Erythroblast (primary cell): ENCODE data around the gene MTFR1L.

Experiments used
- GATA1 ChIP-seq: IDR thresholded peaks from 2 replicates; pipeline ENCODE4 v1.6.1; 2011; ENCODE audit warnings: low read depth, mild to moderate bottlenecking, control low read depth, low read length, moderate library complexity
- POLR2A ChIP-seq: IDR thresholded peaks from 2 replicates; pipeline ENCODE4 v1.6.1; 2011; ENCODE audit warnings: mild to moderate bottlenecking, low read length

DNA sequence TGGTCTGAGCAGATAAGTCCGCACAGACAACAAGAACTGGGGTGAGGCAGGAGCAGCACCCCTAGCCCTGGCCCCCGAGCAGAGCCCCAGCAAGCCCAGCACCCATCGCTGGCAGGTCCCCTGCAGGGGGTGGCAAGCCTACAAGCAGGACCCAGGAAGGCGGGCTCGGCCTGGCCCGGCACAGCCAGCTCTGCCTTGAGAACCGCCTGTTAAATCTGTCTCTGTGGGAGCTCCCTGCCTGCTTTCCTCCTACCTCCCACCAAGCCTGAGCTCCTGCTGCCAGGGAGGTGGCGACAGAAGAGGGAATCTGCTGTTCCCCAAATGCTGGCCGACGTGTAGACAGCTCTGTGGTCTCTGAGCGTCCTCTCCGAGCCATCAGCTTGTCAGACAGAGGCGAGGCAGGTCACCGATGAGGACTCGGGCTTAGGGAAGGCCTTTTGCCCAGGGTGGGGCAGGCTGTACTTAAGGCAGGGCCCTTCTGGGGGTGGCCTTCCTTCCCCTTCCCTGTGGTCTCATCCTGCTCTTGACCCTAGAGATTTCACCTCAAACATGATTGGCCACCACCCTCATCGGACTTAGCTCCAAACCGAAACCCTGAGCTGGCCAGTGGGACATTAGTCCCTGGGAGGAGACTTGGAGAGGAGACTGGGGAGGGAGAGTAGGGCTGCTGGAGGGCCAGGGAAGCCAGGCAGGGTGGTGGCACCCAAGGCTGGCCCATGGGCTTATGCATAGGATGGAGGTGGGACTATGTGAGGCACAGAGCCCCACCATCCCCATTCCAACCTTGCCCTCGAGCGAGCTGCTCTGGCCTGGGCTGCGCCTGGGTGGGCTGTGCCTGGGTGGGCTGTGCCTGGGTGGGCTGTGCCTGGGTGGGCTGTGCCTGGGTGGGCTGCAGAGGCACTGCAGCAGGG lies 12.0 kb upstream of the MTFR1L start:
- TF ChIP-seq POLR2A (no peak), GATA1 (no peak)
